ENCODE measurements around the gene FILIP1L.
A peak's percentile ranks its signal among the peaks of the same experiment; 100 is the strongest.

GRCh38 chr3:99789011-99789721, 325.1 kb downstream of the FILIP1L start:
- TF ChIP-seq POLR2A (IDR thresholded peaks at IDR 0.05) (no peak), CTCF (IDR thresholded peaks at IDR 0.05) (peak; percentile 46 to 76 (median 67)), EP300 (IDR thresholded peaks at IDR 0.05) (no peak)
